Upper lobe of right lung (tissue), 1 donor: ENCODE data around the gene CPSF4L. TPM values are rescaled to one million over a fixed set of nuclear protein-coding genes. Genes with fewer than 3 reads are reported as not detected.
A peak's percentile ranks its signal among the peaks of the same experiment; 100 is the strongest.
"Not testable (repeated sequence)": the region's sequence is repeated elsewhere in the genome, so short reads cannot be mapped to it uniquely, and the experiment has no call there.

Experiments
- ATAC-seq: fragments of 200-7000 bp; cut with Tn5 transposase; one replicate; pipeline ENCODE4 v1.9.1; 2020; ENCODE audit warnings: mild to moderate bottlenecking, moderate library complexity
- DNase-seq: peaks from one replicate; pipeline ENCODE4 v3.0.0-alpha.2; 2020
- H3K27ac ChIP-seq: fragments of 200-600 bp; one replicate; pipeline ENCODE4 v1.8.0; 2022
- H3K27me3 ChIP-seq: fragments of 200-600 bp; one replicate; pipeline ENCODE4 v1.8.0; 2022; ENCODE audit warnings: mild to moderate bottlenecking
- H3K36me3 ChIP-seq: fragments of 200-600 bp; one replicate; pipeline ENCODE4 v1.8.0; 2022
- H3K4me1 ChIP-seq: fragments of 200-600 bp; one replicate; pipeline ENCODE4 v1.8.0; 2022
- H3K4me3 ChIP-seq: fragments of 200-600 bp; one replicate; pipeline ENCODE4 v1.8.0; 2022; ENCODE audit warnings: mild to moderate bottlenecking
- H3K9me3 ChIP-seq: fragments of 200-600 bp; one replicate; pipeline ENCODE4 v1.8.0; 2022
- CTCF ChIP-seq: fragments of 200-600 bp; IDR thresholded peaks from one replicate; pipeline ENCODE4 v1.8.0; 2022; ENCODE audit warnings: antibody characterized with exemption
- intact Hi-C: fragments of 100-400 bp; cut with DNase I; formaldehyde crosslinking; loops from one replicate; pipeline ENCODE4 v1.11.0; 2022
- long read RNA-seq: library from polyadenylated mRNA; unstranded; transcript quantifications from one replicate; pipeline ENCODE4 v2.0.0, GENCODE V29; 2021
- total RNA-seq: library from RNA; stranded (reverse); fragmentation: NEBNext Ultra II Directional; extraction: Animal tissue kit (Norgen Biotek cat#: 25700); gene quantifications from one replicate; pipeline ENCODE4 v1.2.1, GENCODE V29; 2021
- donor health status: DM: no; HTN: yes; CAD: no; lungs with severe emphysema.

CPSF4L gene
- total RNA-seq: not detected
- long read RNA-seq: 0 reads

- DNase-seq (no peak), ATAC-seq (no peak)
- no peak for TF ChIP-seq CTCF
- Histone ChIP-seq H3K4me3 (no peak within 1 kb of the TSS), H3K4me1 (no peaks in the 10 kb centered on the region), H3K27ac (no peak within 1 kb of the TSS), H3K27me3 (no peaks in the 10 kb centered on the region), H3K36me3 (no peaks in the 10 kb centered on the region), H3K9me3 (no peaks in the 10 kb centered on the region)
- intact Hi-C loops: no loop called here
Observed at GRCh38 chr17:73261617-73261951, at the start of gene CPSF4L. Gene CPSF4L, minus strand, starts transcription at chr17:73261880. Its CDS starts 62 bp downstream, at chr17:73261818.

- H3K27me3 ChIP-seq: no peaks in the 10 kb centered on the region
- intact Hi-C loops: no loop called here
- no peaks in the 10 kb centered on the region for H3K9me3 ChIP-seq
- H3K27ac ChIP-seq: peak overlapping the region; percentile 97
- H3K36me3 ChIP-seq: no peaks in the 10 kb centered on the region
- H3K4me1 ChIP-seq: peaks cover 34% of the 10 kb centered on the region
- peak; percentile 6 for ATAC-seq
- DNase-seq: peak; percentile 82
- TF ChIP-seq CTCF: no peak
- peak overlapping the region; percentile 100 for H3K4me3 ChIP-seq
Observed at GRCh38 chr17:73311428-73311780, 49.7 kb upstream of the CPSF4L start.

- H3K4me1 ChIP-seq: peaks cover 46% of the 10 kb centered on the region
Observed at GRCh38 chr17:73309727-73310596, 48.3 kb upstream of the CPSF4L start.

GRCh38 chr17:73308959-73309358, 47.3 kb upstream of the CPSF4L start:
- H3K9me3 ChIP-seq, H3K27me3 ChIP-seq, ATAC-seq, intact Hi-C loops, H3K36me3 ChIP-seq, DNase-seq: not testable (repeated sequence)
- H3K27ac ChIP-seq: peak overlapping the region; percentile 97
- peaks cover 56% of the 10 kb centered on the region for H3K4me1 ChIP-seq
- H3K4me3 ChIP-seq: peak overlapping the region; percentile 100

More at GRCh38 chr17:73309727-73310596, 48.3 kb upstream of the CPSF4L start:
- no peak for DNase-seq
- Histone ChIP-seq H3K27ac (peak overlapping the region; percentile 97), H3K9me3 (no peaks in the 10 kb centered on the region), H3K36me3 (no peaks in the 10 kb centered on the region), H3K4me3 (peak overlapping the region; percentile 100), H3K27me3 (no peaks in the 10 kb centered on the region)
- no peak for TF ChIP-seq CTCF
- no peak for ATAC-seq
- intact Hi-C loops: no loop called here

GRCh38 chr17:73308017-73308823, 46.5 kb upstream of the CPSF4L start:
- intact Hi-C loops: no loop called here
- Histone ChIP-seq H3K36me3 (no peaks in the 10 kb centered on the region), H3K9me3 (no peaks in the 10 kb centered on the region), H3K27me3 (no peaks in the 10 kb centered on the region), H3K4me3 (peak overlapping the region; percentile 100), H3K4me1 (peaks cover 62% of the 10 kb centered on the region), H3K27ac (peak overlapping the region; percentile 97)
- ATAC-seq (peak; percentile 49), DNase-seq (peak; percentile 94)
- TF ChIP-seq CTCF: no peak

- Histone ChIP-seq H3K4me3 (no peak overlapping the region), H3K9me3 (no peaks in the 10 kb centered on the region), H3K4me1 (peaks cover 58% of the 10 kb centered on the region), H3K27me3 (no peaks in the 10 kb centered on the region), H3K27ac (peak overlapping the region; percentile 97), H3K36me3 (no peaks in the 10 kb centered on the region)
- no peak for ATAC-seq
- intact Hi-C loops: no loop called here
- TF ChIP-seq CTCF: no peak
- DNase-seq: peak; percentile 75
Observed at GRCh38 chr17:73307130-73307529, 45.5 kb upstream of the CPSF4L start.
